GM18909 (cell line): ENCODE results near the gene TMEM181.
"Not testable (repeated sequence)": the region's sequence is repeated elsewhere in the genome, so short reads cannot be mapped to it uniquely, and the experiment has no call there.

Experiments used
- ATAC-seq: cut with Tn5 transposase; IDR thresholded peaks from one replicate; pipeline ENCODE4 v1.9.1; 2021; ENCODE audit warnings: mild to moderate bottlenecking; ENCODE audit not compliant: unreplicated experiment, poor library complexity

TMEM181 gene

DNA sequence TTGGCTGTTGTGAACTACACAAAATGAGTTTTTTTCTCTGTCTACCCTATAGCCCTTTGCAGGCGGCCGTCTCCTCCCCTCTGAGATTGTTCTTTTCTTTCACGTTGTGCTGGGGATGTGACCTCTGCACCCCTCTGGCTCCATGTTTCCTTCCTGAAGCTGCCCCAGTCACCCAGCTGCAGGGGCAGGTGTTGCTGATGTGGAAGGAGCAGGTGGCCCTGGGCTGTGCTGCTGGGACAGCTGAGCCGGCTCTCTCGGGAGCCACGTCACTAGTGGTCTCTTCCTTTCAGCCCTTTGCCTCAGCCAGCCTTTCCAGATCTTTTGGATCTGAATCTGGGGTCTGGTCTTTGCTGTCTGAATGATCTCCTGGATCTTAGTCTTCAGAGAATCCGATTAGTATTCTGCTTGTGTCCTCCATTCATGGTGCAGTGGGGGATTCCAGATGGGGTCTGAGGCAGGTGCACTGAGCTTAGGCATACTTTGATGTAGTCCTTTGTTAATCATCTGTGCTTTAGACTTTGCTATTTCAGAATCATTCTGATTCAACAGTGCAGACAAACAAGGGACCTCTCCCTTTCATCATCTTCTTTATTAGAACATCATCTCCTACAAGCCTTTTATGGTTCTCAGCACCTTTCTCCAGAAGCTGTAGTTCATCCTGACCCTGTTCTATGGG is 31.4 kb downstream of the TMEM181 start:
- no peak for ATAC-seq

DNA sequence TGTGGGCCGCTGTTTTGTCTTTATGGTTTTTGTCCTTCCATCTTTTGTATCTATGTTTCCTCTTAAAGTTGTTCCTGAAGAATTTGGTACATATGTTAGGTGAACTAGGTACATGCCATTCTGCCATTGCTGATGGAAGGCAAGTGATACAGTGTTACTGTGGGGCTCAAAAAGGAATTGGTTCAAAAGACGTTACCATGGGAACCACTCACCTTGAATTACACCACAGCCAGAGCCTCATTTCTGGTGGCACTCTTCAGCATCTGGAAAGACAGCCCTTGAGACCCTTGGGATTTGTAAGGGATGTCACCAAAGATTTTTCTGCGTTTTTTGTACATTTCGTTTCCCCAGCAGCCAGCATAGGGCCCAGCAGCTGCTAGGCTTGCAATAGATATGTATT is 31.9 kb downstream of the TMEM181 start:
- no peak for ATAC-seq

GRCh38 chr6:158593670-158594069 is 33.8 kb downstream of the TMEM181 start:
- ATAC-seq = no peak

DNA sequence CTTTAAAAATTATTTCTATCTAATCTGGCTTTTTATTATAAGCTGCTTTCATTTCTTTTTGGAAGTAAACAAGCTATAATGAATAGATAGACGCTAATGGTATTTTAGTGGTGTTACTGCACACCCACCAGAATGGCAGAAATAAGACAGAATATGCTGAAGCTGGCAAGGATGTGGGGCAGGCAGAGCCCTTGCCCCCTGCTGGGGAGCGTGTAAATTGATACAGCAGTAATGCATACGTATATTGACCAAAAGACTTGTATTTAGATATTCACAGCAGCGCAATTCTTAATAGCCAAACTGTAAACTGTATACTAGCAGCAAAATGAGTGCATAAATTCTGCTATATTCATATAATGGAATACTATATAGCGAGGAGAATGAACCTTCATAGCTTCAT is 35.3 kb downstream of the TMEM181 start:
- no peak for ATAC-seq

DNA sequence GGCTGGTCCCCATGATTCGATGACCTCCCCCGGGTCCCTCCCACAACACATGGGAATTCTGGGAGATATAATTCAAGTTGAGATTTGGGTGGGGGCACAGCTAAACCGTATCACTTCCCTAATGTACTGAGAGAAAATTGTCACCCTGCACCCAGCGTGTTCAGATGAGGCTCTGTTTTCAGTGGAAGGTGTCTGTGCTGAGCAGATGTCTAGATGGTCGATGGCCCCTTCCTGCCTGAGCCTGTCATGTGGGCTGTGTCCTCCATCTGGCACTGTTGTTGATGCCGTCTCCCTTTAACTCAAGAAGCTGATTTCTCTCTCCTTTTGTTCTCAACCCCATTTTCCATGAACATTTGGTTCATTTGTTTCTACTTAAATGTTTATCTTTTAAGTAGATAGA is 37.0 kb downstream of the TMEM181 start:
- ATAC-seq = no peak

DNA sequence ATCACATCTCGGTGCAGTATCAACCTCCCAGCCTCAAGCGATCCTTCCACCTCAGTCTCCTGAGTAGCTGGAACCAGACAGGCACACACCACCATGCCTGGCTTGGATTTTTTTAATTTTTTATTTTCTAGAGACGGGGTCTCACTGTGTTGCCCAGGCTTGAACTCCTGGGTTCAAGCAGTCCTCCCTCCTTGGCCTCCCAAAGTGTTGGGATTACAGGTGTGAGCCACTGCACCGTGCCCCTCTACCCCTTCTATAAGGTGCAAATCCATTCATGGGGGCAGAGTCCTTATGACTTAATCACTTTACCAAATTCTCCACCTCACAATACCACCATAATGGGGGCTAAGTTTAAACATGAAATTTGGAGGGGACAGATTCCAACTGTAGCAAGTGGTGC is 37.7 kb downstream of the TMEM181 start:
- no peak for ATAC-seq

GRCh38 chr6:158599635-158600034 is 39.7 kb downstream of the TMEM181 start:
- ATAC-seq = no peak

GRCh38 chr6:158603261-158604047 is 43.6 kb downstream of the TMEM181 start:
- no peak for ATAC-seq

DNA sequence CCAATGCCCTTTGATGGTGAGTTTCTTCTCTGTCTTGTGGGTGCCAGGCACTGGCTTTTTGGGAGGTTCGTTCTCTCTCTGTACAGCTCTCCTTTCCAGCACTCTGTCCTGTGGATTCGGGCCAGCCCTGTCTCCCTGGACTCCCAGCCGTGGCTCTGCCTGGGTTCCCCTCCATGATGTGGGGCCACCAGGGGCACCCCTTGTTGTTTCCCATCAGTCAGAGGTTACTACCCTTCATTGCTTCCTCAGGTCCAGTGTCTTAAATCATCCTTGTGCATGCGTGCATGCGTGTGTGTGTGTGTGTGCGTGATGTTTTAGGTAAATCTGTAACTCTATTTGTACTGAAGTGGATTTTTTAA is 44.1 kb downstream of the TMEM181 start:
- no peak for ATAC-seq

DNA sequence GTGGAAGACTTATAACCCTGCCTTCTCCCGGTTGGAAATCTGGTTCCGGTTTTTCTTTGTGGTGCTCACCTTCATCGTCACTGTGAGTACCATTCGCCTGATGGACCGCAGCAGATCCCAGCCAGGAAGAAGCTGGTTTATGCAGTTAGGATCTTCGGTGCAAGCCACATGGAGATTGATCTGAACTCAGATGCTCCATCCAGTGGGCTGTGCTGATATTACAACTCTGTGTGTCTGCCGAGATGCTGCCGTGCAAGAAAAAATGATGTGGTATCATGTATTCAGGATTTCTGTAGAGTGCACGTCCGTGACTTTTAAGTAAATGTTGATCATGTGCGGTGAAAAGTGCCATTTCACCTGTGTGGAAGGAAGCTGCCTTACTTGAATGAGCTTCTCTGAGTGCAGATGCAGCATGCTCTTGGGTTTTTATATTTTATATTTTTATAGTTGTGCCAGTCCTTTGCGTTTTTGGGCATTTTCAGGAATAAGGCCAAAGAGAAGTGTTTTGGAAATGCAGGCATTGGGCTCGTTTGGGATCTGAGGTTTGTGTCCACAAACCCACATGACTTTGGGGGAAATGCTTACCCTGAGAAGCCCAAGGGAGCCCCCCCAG is 45.5 kb downstream of the TMEM181 start:
- ATAC-seq = peak; percentile 48

GRCh38 chr6:158606011-158606410 is 46.1 kb downstream of the TMEM181 start:
- ATAC-seq = not testable (repeated sequence)

GRCh38 chr6:158606935-158607334 is 47.0 kb downstream of the TMEM181 start:
- ATAC-seq = no peak

DNA sequence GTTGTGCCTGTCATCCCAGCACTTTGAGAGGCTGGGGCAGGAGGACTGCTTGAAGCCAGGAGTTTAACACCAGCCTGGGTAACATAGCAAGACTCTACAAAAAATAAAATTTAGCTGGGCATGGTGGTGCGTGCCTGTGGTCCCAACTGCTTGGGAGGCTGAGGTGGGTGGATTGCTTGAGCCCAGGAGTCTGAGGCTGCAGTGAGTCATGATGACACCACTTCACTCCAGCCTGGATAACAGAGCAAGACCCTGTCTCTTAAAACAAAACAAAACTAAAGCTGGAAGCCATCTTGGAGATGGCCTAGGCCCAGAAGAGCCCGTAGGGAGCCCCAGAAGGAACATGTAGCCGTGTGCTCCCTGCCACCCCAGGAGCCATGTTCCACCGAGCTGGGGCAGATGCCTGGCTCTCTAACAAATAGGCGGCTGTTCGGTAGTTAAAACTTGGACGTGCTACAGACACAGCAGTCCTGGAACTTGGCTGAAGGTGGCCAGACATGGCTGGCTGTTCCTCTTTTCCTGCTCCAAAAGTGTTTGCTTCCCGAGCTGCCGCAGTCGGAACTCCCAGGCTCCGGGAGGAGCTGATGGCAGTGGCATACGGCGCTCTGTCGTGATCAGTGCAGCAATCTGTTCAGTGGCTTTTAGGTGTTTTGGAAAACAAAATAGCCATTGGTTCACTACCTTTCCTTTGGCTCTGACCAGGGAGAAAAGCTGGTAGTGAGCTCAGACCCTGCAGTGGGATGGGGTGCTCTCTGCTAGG is 47.7 kb downstream of the TMEM181 start:
- no peak for ATAC-seq

- no peak for ATAC-seq
Measured at GRCh38 chr6:158608221-158608620, 48.3 kb downstream of the TMEM181 start.

- no peak for ATAC-seq
Measured at GRCh38 chr6:158609455-158610155, 49.7 kb downstream of the TMEM181 start.

GRCh38 chr6:158610319-158610968 is 50.6 kb downstream of the TMEM181 start:
- no peak for ATAC-seq

DNA sequence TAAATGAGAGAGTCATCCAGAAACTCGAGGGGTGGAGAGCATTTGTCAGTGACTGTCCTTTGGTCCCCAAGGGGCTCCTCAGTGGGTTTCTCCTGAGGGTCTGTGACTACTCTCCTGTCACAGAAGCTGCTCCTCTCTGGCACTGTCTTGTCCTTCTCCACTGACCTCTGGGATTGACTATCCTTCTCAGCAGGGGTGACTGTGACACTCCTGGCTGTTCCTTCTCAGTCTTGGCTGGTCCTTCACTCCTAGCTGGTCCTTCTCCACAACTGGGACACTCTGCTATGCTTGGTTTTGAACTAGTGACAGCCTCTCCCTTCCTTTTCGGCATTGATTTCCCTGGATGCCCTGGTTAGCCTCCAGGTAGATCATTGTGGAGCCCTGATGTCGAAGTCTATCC is 51.1 kb downstream of the TMEM181 start:
- ATAC-seq = no peak

DNA sequence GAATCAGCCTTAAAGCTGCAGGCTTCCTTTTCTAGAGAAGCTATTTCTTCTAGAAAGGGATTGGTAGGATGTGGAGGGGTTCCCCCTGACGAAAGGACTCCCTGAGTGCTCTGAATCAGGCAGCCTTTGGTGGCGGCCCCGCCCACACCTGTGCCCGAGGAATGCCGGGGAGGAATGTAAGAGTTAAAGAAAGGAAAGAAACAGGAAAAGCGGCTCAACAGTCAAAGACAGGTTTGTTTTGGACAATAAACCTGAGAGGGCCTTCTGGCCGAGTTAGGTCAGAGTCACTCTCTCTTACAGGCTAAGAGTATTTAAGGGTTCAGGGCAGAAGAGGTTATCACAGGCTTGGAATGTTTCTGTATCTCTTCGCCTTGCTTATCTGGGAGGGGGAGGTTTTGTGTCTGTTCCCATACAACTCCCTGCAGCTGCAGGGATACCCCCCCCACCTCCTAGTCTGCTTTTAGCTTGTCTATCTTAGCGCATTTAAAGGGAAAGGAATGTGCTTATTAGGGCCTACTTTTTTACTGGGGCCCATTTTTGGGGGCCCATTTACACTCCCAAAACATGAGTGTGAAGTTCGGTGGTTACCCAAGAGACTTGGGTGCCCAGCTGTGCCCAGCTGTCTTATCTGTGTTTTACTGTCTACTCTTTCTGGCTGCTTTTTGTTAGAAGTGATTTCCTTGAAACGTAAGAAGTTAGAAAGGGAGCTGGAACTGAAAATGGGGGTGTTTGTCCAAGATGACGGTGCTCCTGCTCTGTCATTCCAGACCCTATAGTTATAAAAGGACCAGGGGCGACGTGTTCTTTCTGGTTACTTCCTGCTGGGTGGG is 51.9 kb downstream of the TMEM181 start:
- no peak for ATAC-seq

- ATAC-seq = not testable (repeated sequence)
Measured at GRCh38 chr6:158614606-158615005, 54.7 kb downstream of the TMEM181 start.
